Measurements from ENCODE around the gene F7. TPM values are rescaled to one million over a fixed set of nuclear protein-coding genes. Genes with fewer than 3 reads are reported as not detected.

The F7 gene
- total and polyA plus RNA-seq, 12 donors: 0.04 to 0.45 (median 0.20) TPM; not detected in 7

DNA sequence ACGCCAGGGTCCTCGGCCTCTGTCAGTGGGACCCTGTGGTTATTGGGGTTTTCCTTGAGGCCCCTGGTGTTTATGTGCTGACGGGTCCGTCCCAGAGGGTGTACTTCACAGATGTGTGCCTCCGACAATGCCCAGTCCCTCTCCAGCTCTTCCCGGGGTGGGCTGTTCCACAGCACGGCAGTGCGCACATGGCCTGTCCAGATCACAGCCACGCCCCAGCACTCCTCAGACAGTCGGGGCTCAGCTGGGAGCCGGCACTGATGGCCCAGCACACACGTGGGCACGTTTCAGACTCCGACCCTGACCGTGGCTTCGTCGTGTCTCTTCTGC is 16.9 kb upstream of the F7 start:
- H3K27ac ChIP-seq: no peak overlapping the region
- no peaks in the 10 kb centered on the region for H3K9me3 ChIP-seq
- TF ChIP-seq, protein P1, sequence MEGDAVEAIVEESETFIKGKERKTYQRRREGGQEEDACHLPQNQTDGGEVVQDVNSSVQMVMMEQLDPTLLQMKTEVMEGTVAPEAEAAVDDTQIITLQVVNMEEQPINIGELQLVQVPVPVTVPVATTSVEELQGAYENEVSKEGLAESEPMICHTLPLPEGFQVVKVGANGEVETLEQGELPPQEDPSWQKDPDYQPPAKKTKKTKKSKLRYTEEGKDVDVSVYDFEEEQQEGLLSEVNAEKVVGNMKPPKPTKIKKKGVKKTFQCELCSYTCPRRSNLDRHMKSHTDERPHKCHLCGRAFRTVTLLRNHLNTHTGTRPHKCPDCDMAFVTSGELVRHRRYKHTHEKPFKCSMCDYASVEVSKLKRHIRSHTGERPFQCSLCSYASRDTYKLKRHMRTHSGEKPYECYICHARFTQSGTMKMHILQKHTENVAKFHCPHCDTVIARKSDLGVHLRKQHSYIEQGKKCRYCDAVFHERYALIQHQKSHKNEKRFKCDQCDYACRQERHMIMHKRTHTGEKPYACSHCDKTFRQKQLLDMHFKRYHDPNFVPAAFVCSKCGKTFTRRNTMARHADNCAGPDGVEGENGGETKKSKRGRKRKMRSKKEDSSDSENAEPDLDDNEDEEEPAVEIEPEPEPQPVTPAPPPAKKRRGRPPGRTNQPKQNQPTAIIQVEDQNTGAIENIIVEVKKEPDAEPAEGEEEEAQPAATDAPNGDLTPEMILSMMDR (IDR thresholded peaks at IDR 0.05): no peak
- no peak overlapping the region for H3K4me3 ChIP-seq
- peaks cover 0 to 75% (median 4%) of the 10 kb centered on the region in 9 donors for H3K36me3 ChIP-seq
- H3K27me3 ChIP-seq: no peaks in the 10 kb centered on the region
- intact Hi-C loops (cut with DNase I): no loop called here
- no peak for ATAC-seq
- WGBS, 2 donors: 89 to 90% methylated on average over 17 of the region's 17 CpGs
- peaks cover 0 to 4% (median 0%) of the 10 kb centered on the region in 9 donors for H3K4me1 ChIP-seq
- no peak for DNase-seq

- intact Hi-C loops (cut with DNase I): no loop called here
- H3K27me3 ChIP-seq: no peaks in the 10 kb centered on the region
- peaks cover 0 to 72% (median 4%) of the 10 kb centered on the region in 9 donors for H3K36me3 ChIP-seq
- no peaks in the 10 kb centered on the region for H3K9me3 ChIP-seq
- H3K4me3 ChIP-seq: no peak overlapping the region
- no peak for ATAC-seq
- H3K27ac ChIP-seq: no peak overlapping the region
- WGBS, 2 donors: 83 to 88% methylated on average over 36 of the region's 36 CpGs
- H3K4me1 ChIP-seq: no peaks in the 10 kb centered on the region
- no peak for DNase-seq
- TF ChIP-seq, protein P1 (IDR thresholded peaks at IDR 0.05): no peak
These were observed 15.7 kb upstream of the F7 start for GRCh38 chr13:113089693-113090414.

GRCh38 chr13:113090415-113090770 is 15.2 kb upstream of the F7 start:
- Histone ChIP-seq H3K27me3 (no peaks in the 10 kb centered on the region), H3K4me1 (no peaks in the 10 kb centered on the region), H3K27ac (no peak overlapping the region), H3K36me3 (peaks cover 0 to 72% (median 4%) of the 10 kb centered on the region in 9 donors), H3K4me3 (no peak overlapping the region), H3K9me3 (no peaks in the 10 kb centered on the region)
- TF ChIP-seq, protein P1 (IDR thresholded peaks at IDR 0.05): no peak
- DNase-seq (no peak), ATAC-seq (no peak)
- 91% methylated on average over 13 of the region's 13 CpGs for WGBS, 2 donors
- intact Hi-C loops (cut with DNase I): no loop called here

DNA sequence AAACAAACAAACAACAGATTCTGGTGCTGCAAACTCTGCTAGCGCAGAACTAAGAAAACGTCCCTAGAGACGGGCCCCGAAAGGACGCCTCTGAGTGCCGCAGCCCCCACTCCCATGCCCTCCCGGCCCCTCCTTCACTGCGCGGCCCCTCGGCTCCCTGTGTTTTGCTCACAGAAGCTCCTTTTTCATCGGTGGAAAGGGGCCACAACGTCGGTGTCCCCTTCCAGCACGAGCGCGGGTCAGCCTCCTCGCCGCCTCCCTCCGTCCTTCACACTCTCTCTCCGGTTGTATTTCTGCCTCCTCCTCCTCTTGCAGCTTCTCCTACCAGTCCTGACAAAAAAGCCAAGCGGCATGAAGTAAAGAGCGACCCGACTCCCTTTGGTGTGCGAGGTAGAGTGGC is 14.8 kb upstream of the F7 start:
- no peaks in the 10 kb centered on the region for H3K9me3 ChIP-seq
- no peak overlapping the region for H3K4me3 ChIP-seq
- TF ChIP-seq, protein P1 (IDR thresholded peaks at IDR 0.05): no peak
- no peaks in the 10 kb centered on the region for H3K4me1 ChIP-seq
- intact Hi-C loops (cut with DNase I): no loop called here
- no peaks in the 10 kb centered on the region for H3K27me3 ChIP-seq
- DNase-seq (no peak), ATAC-seq (no peak)
- H3K36me3 ChIP-seq: peaks cover 0 to 75% (median 4%) of the 10 kb centered on the region in 9 donors
- 91 to 94% methylated on average over 24 of the region's 24 CpGs for WGBS, 2 donors
- no peak overlapping the region for H3K27ac ChIP-seq

Data from heart right ventricle (tissue), 16 donors.